GM19023 (cell line): ENCODE measurements around the gene LAP3.
A peak's percentile ranks its signal among the peaks of the same experiment; 100 is the strongest.
"Not testable (repeated sequence)": the region's sequence is repeated elsewhere in the genome, so short reads cannot be mapped to it uniquely, and the experiment has no call there.

Source experiments
- ATAC-seq: cut with Tn5 transposase; IDR thresholded peaks from one replicate; pipeline ENCODE4 v1.9.1; 2021; ENCODE audit warnings: mild to moderate bottlenecking, moderate library complexity; ENCODE audit not compliant: unreplicated experiment

The LAP3 gene

GRCh38 chr4:17576932-17577664, at the start of gene LAP3:
LAP3 (plus strand) TSS chr4:17577198; CDS start chr4:17577466, 268 bp downstream.
- peak; percentile 86 for ATAC-seq

GRCh38 chr4:17528551-17529165, 48.3 kb upstream of the LAP3 start:
- no peak for ATAC-seq

- no peak for ATAC-seq
Measured at GRCh38 chr4:17531538-17532285, 45.3 kb upstream of the LAP3 start.

- no peak for ATAC-seq
Measured at GRCh38 chr4:17534705-17535104, 42.3 kb upstream of the LAP3 start.

- no peak for ATAC-seq
Measured at GRCh38 chr4:17535242-17535641, 41.8 kb upstream of the LAP3 start.

GRCh38 chr4:17535906-17536305, 41.1 kb upstream of the LAP3 start:
- no peak for ATAC-seq

GRCh38 chr4:17537060-17537459, 39.9 kb upstream of the LAP3 start:
- not testable (repeated sequence) for ATAC-seq

- no peak for ATAC-seq
Measured at GRCh38 chr4:17544205-17544604, 32.8 kb upstream of the LAP3 start.

GRCh38 chr4:17544831-17545234, 32.2 kb upstream of the LAP3 start:
- no peak for ATAC-seq

GRCh38 chr4:17545374-17546140, 31.4 kb upstream of the LAP3 start:
- ATAC-seq = no peak

- ATAC-seq = no peak
Measured at GRCh38 chr4:17546222-17546621, 30.8 kb upstream of the LAP3 start.

GRCh38 chr4:17546678-17547077, 30.3 kb upstream of the LAP3 start:
- ATAC-seq = no peak

GRCh38 chr4:17550549-17550948, 26.4 kb upstream of the LAP3 start:
- no peak for ATAC-seq

- ATAC-seq = no peak
Measured at GRCh38 chr4:17552427-17552826, 24.6 kb upstream of the LAP3 start.

- ATAC-seq = no peak
Measured at GRCh38 chr4:17554568-17554967, 22.4 kb upstream of the LAP3 start.

- ATAC-seq = no peak
Measured at GRCh38 chr4:17556498-17556897, 20.5 kb upstream of the LAP3 start.

- no peak for ATAC-seq
Measured at GRCh38 chr4:17557880-17558279, 19.1 kb upstream of the LAP3 start.

- ATAC-seq = no peak
Measured at GRCh38 chr4:17558941-17559708, 17.9 kb upstream of the LAP3 start.

GRCh38 chr4:17559709-17560048, 17.3 kb upstream of the LAP3 start:
- ATAC-seq = no peak

- ATAC-seq = no peak
Measured at GRCh38 chr4:17560065-17560673, 16.8 kb upstream of the LAP3 start.
